ENCODE data around the gene PSMA7.

- no peak for TF ChIP-seq POLR2A (IDR thresholded peaks at IDR 0.05; ENCODE audit: low read length)
- TF ChIP-seq GATA1 (IDR thresholded peaks at IDR 0.05; ENCODE audit: low read depth, low read length) = no peak
Observed at GRCh38 chr20:62101078-62101477, 42.1 kb downstream of the PSMA7 start.

All from erythroblast (primary cell).